ENCODE data around the gene TMEM252.

TMEM252 gene

DNA sequence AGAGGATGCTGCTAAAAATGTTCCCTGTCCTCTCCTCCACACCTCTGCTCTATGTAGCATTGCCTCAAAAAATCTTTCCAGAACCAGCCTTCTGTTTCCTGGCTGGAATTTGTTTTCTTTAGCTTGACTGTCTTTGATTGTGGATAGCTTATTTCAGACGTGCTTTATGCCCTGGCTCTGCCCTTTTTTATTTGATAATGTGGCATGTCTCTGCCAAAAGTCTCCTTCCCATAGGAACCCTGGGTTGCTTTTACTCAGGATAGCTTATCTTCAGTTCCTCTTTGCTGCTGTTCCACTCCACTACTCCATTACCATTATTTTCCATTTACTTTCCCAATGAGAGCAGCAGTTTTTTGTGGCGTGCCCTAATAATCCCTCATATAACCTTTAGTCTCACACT lies 885 bp upstream of the TMEM252 start:
- DNase-seq (ENCODE audit: low read depth in 2 of 2), result no peak

- no peak for DNase-seq (ENCODE audit: low read depth in 2 of 2)
Observed at GRCh38 chr9:68538200-68538599, 2.5 kb downstream of the TMEM252 start.

- DNase-seq (ENCODE audit: low read depth in 2 of 2), result no peak
Observed at GRCh38 chr9:68537616-68537880, 3.1 kb downstream of the TMEM252 start.

- DNase-seq (ENCODE audit: low read depth in 2 of 2), result no peak
Observed at GRCh38 chr9:68536876-68537615, 3.6 kb downstream of the TMEM252 start.

DNA sequence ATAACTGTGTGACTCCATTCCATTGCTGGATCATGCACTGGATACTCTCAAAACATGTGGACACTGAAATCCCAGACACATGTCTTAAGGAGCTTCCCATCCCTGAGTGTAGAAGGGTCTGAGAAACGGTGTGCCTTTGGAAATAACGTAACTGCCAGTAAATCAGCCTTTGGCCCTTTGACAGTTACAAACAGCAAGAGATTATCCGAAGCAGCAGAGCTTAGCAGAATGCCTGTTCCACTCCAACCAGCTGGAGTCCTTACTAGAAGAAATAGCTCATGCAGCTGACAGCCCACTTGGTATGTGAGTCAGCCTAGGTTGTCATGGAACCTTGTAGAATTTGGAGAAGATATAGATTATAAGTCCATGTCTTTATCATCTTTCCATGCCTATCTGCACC lies 7.0 kb downstream of the TMEM252 start:
- no peak for DNase-seq (ENCODE audit: low read depth in 2 of 2)

DNA sequence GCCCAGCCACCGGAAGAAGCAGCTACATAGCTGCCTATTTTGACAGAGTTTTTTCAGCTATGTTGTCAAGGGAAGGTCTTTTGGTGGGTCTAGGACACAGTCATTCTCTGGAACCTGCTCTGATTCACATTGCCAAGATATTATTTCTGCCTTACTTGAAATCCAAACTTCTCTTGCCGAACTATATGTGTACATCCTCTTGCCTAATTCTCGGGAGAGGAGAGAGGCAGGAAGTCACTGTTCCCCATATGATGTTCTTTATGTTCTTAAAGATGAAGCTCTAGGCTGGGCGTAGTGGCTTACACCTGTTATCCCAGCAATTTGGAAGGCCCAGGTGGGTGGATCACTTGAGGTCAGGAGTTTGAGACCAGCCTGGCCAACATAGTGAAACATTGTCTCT lies 8.6 kb downstream of the TMEM252 start:
- DNase-seq (ENCODE audit: low read depth in 2 of 2), result no peak

GRCh38 chr9:68530618-68531017 lies 10.1 kb downstream of the TMEM252 start:
- DNase-seq (ENCODE audit: low read depth in 2 of 2), result no peak

GRCh38 chr9:68523367-68523936 lies 17.2 kb downstream of the TMEM252 start:
- no peak for DNase-seq (ENCODE audit: low read depth in 2 of 2)

DNA sequence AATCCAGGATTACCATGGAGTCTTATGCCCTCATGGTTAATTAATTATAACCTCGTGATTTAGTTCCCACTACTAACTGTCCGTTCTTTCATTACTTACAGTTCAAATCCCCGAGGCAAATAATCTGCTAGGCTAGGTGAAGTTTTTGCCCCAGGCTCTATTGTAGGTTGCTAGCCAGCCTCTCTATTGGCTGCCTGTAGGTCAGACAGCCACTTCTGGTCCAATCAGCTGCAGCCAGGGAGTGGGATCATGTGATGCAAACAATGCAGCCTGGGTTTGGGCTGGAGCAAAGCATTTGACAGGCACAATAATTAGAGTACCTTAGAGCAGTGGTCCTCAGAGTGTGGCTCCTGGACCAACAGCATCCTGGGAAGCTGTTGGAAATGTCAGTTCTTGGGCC lies 17.7 kb downstream of the TMEM252 start:
- no peak for DNase-seq (ENCODE audit: low read depth in 2 of 2)

DNA sequence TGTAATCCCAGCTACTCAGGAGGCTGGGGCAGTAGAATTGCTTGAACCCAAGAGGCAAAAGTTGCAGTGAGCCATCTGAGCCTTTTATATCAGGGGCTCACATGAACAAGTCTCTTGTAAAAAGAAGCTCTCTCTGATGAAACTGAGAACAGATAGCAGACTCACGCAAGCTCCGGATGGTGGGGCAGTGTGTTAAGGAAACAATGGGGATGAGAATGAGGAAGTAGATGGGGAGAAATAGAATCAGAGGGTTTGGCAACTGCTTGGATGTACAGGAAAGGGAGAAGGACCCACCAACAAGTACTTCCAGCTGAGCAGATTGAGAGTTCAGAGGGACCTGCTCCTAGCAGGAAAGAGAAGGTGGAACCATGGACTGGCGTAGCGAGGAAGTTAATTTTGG lies 18.6 kb downstream of the TMEM252 start:
- no peak for DNase-seq (ENCODE audit: low read depth in 2 of 2)

DNA sequence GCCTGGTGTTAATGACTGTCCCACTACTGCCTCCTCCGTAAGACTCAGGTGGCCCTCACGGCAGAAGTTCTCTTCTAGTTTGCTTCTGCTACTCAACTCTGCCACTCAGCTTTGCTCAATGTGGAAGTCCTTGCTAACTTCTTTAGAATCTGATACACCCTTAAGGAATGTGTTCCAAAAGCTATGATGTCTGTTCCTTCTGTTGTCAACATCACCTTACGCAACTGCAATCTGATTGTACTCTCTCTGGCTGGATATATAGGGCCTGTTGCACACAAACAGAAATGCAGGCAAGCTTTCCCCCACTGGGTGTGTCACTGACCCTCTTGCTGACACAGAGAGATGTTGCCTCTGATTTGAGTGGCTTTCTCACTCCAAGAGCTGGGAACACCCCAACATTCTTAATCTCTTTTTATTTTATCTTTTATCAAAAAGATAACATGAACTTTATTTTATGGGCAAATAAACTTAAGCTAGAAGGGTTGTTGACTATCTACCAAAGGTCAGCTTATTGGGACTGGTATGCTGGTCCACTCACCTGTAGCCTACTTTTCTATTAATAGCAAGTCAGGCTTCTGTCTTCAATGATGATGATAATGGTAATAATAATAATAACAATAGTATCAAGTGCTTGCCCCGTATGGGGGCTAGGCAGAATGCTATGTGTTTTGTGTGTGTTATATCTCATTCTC lies 25.2 kb downstream of the TMEM252 start:
- no peak for DNase-seq (ENCODE audit: low read depth in 2 of 2)

- DNase-seq (ENCODE audit: low read depth in 2 of 2), result no peak
Observed at GRCh38 chr9:68513981-68514380, 26.7 kb downstream of the TMEM252 start.

GRCh38 chr9:68513385-68513784 lies 27.3 kb downstream of the TMEM252 start:
- DNase-seq (ENCODE audit: low read depth in 2 of 2), result no peak

DNA sequence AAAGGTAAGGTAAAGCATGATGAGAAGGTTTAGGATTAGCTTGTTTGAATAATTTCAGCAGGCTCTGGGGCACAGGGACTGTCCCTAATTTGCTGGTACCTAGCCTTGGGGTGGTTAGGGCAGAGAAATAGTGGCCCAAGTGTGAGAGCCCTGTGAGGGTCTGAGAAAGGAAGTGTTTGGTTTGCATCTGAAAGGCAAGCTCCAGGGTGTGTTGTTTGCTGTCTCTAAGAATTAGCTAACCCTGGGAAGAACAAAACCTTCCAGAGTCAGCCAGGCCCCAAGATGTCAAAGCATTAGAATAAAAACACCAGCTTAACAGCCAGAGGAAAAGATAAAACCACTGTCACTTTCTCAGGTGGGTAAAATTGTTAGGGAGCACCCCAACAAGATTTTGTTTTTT lies 31.0 kb downstream of the TMEM252 start:
- DNase-seq (ENCODE audit: low read depth in 2 of 2), result no peak

GRCh38 chr9:68508547-68508946 lies 32.1 kb downstream of the TMEM252 start:
- DNase-seq (ENCODE audit: low read depth in 2 of 2), result no peak

GRCh38 chr9:68507806-68508145 lies 32.9 kb downstream of the TMEM252 start:
- no peak for DNase-seq (ENCODE audit: low read depth in 2 of 2)

DNA sequence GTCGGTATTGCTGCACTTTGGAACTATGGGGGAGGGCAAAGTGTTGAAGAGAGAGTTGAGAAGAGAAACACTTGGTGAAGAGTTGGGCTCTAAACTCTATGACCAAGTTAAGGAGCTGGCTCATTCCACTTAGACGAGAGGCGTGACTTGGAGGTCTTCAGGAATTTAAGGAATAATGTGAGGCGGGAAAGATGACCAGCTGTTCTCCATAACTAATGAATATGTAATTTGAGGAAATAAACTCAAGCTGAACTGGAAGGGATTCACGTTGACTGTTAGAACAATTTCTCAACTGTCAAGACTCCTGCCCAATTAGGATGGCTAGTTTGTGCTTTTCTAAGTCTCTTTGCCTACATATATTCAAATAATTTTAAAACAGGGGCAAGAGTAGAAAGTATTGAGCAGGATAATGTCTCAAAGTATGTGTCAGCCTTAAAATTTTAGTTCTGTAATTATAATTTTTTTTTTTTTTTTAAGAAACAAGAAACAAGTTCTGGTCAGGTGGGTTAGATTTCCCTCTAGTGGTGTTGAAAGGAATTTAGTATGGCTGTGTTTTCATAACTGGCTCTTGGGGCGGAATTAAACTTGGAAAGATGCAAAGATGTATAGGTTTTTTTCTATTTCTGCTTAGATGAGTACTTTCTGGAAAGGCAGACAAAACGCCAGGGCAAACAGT lies 33.4 kb downstream of the TMEM252 start:
- no peak for DNase-seq (ENCODE audit: low read depth in 2 of 2)

GRCh38 chr9:68506551-68506950 lies 34.1 kb downstream of the TMEM252 start:
- no peak for DNase-seq (ENCODE audit: low read depth in 2 of 2)

DNA sequence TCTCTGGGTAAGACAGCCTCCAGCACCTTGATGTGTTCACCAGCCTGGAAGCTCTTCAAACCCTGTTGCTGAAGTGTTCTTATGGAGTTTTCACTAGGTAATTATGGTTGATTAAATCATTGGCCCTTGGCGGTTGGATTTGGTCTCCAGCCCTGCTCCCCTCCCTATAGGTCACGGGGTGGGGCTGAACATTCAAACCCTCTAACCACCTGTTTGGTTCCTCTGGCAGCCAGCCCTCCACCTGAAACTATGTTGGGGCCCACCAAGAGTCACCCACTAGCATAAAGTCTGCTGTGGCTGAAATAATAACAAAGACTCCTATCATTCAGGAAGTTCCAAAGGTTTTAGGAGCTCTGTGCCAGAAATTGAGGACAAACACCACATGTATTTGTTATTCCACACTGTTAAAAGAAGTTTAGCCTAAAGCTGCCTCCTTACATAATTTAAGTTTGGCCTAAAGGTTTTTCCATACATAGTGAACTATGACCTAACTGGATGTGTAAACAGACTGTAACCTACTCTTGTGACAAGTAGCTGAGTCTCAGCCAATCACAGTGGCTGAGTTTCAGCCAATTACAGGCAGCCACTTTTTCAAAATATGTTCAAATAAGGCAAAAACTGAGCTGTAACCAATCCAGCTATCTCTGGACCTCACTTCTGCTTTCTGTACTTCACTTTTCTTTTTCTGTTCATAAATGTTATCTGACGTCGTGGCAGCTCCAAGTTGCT lies 34.8 kb downstream of the TMEM252 start:
- DNase-seq (ENCODE audit: low read depth in 2 of 2), result no peak

- no peak for DNase-seq (ENCODE audit: low read depth in 2 of 2)
Observed at GRCh38 chr9:68502279-68502678, 38.4 kb downstream of the TMEM252 start.

GRCh38 chr9:68500457-68501381 lies 40.0 kb downstream of the TMEM252 start:
- no peak for DNase-seq (ENCODE audit: low read depth in 2 of 2)
